Hair follicle dermal papilla cell (primary cell): ENCODE measurements around the gene HIPK2. TPM values are rescaled to one million over a fixed set of nuclear protein-coding genes. Genes with fewer than 3 reads are reported as not detected.

Source experiments
- total RNA-seq: library from RNA; depleted of rRNA; stranded (reverse); fragments of >200 nt; gene quantifications from 2 replicates; pipeline ENCODE4 v1.2.3, GENCODE V29; 2012

HIPK2 gene
- total RNA-seq, result 15.7 TPM in 2 replicates

DNA sequence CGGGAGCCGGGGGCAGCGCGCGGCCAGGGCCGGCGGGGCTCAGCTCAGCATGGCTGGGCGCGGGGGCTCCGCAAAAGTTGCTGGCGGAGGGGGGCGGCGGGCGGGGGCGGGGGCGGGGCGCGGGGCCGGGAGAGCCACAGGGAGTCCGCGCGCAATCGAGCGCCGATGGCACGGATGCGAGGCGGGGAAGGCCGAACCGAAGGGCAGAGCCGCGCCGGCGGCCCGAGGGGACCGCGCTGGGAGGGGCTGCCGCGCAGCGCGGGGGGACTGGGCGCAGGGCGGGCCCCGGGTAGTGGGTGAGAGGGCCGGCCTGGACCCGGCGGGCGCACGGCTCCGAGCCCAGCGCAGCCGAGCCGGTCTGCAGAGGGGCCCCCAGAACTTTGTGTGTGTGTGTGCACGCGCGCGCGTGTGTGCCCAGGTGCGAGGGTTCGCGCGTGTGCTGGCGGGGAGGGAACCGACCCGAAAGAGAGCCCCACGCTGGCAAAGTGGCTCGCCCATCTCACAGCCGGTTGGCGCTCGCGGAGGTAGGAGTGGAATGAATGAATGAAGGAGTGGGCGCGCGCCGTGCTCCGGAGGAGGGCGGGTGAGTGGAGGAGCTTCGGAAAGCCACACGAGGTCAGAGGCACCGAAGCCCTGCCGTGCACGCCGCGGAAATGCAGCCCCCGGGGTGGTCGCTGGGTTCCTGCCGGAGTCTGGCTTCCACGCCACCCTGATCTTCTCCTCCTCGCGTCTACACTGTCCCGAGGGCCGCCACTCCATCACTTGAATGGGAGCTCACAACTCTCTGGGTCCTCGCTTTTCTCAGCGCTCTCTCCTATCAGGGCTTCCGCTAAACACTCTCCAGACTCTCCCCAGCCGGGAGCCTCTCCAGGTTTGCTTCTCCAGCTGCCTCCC lies at the start of gene HIPK2:
HIPK2 (minus strand) TSS at position 51 of the 894 bp plus-strand sequence. CDS start 375 bp downstream, outside the sequence.

DNA sequence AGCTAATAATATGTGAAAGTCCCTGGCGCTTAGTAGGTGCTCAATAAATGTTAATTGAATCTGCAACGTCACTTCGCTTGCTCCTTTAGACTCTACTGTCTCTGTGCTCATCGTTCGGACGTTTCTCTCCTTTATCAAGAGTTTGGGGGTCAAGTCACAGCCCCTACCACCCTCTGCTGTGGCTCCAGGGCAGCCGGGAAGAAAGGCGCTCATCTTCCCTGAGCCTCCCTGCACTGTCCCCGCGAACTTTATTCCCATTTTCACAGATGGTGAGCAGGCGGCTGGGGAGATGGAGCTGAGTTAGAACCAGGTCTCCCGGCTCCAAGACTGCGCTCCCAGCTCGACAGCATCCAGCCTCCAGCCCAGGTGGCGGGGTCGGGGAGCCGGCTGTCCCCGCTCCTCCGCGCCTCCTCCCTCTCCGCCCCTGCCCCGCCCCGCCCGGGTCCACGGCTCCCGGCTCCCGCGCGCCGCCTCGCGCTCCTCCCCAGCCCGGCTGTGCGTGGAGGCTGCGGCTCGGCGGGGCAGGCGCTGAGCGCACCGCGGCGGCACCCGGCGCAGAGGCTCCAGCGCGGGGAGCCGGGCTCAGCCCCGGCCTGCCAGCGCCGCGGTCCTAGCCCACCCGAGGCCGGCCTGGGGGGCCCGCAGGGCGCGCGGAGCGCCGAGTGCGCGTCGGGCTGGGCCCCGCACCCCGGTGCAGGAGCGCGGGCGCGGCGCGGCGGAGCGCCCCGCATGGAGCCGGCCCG lies 254.4 kb downstream of the HIPK2 start, which contains the start of gene CLEC2L:
CLEC2L (plus strand) TSS at position 487 of the 743 bp plus-strand sequence; CDS start at position 730, 243 bp downstream.

Other genes starting within 250 kb of the HIPK2 start
- 0.12 and 0.32 TPM in 2 replicates for gene TBXAS1, start 51.3 kb upstream of the HIPK2 start, total RNA-seq